Duodenal mucosa (tissue), 2 donors: ENCODE data around the gene SEC14L3.

Experiments
- H3K27ac ChIP-seq: one replicate; pipeline ENCODE4 v1.7.0; 2013; ENCODE audit warnings: low read depth, low read length
- H3K27me3 ChIP-seq, 2 donors: one replicate each; pipeline ENCODE4 v1.7.0; 2013; ENCODE audit warnings: low read length in 2 of 2, control low read depth in 1 of 2; ENCODE audit not compliant: insufficient read depth in 2 of 2, control insufficient read depth in 1 of 2
- H3K36me3 ChIP-seq, 2 donors: one replicate each; pipeline ENCODE4 v1.7.0; 2013; ENCODE audit warnings: low read length in 2 of 2, control low read depth in 1 of 2; ENCODE audit not compliant: insufficient read depth in 2 of 2, control insufficient read depth in 1 of 2
- H3K4me1 ChIP-seq, 2 donors: one replicate each; pipeline ENCODE4 v1.7.0; 2013; ENCODE audit warnings: low read length in 2 of 2, control low read depth in 1 of 2; ENCODE audit not compliant: insufficient read depth in 2 of 2, control insufficient read depth in 1 of 2
- H3K4me3 ChIP-seq, 2 donors: one replicate each; pipeline ENCODE4 v1.7.0; 2013; ENCODE audit warnings: low read length in 2 of 2, low read depth in 1 of 2
- H3K9ac ChIP-seq, 2 donors: one replicate each; pipeline ENCODE4 v1.7.0; 2013; ENCODE audit warnings: low read length in 2 of 2, low read depth in 1 of 2
- H3K9me3 ChIP-seq, 2 donors: one replicate each; pipeline ENCODE4 v1.7.0; 2013; ENCODE audit warnings: low read length in 2 of 2, control low read depth in 1 of 2; ENCODE audit not compliant: control insufficient read depth in 1 of 2

The SEC14L3 gene

DNA sequence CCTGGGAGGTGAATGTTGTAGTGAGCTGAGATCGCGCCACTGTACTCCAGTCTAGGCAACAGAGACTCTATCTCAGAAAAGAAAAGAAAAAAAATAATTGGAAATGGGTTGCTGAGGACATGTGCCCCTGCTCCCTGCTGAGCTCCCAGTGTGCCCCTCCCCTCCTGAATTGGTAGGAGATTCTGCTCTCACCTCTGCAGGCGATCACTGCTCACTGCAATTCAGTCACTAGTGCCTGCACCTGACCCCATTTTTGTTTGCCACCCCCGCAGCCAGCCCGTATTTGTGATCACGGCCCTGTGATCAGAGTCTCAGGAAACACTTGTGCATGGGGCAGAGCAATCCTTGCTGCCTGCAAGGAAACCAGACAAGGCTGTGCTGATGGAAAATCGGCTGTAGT, 16.3 kb upstream of the SEC14L3 start:
- Histone ChIP-seq H3K27me3 (no peaks in the 10 kb centered on the region), H3K4me1 (peaks cover 0 to 7% of the 10 kb centered on the region in 2 donors), H3K9ac (no peak overlapping the region), H3K9me3 (no peaks in the 10 kb centered on the region), H3K36me3 (no peaks in the 10 kb centered on the region), H3K4me3 (no peak overlapping the region), H3K27ac (no peak overlapping the region)

- no peaks in the 10 kb centered on the region for H3K9me3 ChIP-seq
- H3K4me3 ChIP-seq, result no peak overlapping the region
- H3K27ac ChIP-seq, result no peak overlapping the region
- no peaks in the 10 kb centered on the region for H3K27me3 ChIP-seq
- H3K36me3 ChIP-seq, result no peaks in the 10 kb centered on the region
- peaks cover 0 to 7% of the 10 kb centered on the region in 2 donors for H3K4me1 ChIP-seq
- no peak overlapping the region for H3K9ac ChIP-seq
Observed at GRCh38 chr22:30486661-30487115, 14.9 kb upstream of the SEC14L3 start.

DNA sequence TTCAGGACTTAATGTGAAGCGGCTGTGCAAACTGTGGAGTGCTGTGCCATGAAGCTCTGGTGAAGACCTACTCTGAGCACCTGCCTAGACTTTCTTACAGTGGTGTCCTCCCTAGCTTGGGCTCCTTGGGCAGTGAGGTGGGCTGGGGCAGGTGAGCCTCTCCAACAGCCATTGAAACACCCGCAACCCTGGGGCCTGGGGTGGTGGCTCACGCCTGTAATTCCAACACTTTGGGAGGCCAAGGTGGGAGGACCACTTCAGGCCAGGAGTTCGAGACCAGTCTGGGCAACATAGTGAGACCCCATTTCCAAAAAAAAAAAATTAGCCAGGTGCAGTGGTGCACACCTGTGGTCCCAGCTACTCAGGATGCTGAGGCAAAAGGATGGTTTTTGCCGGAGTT, 14.3 kb upstream of the SEC14L3 start:
- H3K27me3 ChIP-seq, result no peaks in the 10 kb centered on the region
- no peaks in the 10 kb centered on the region for H3K36me3 ChIP-seq
- H3K4me3 ChIP-seq, result no peak overlapping the region
- no peaks in the 10 kb centered on the region for H3K9me3 ChIP-seq
- H3K4me1 ChIP-seq, result peaks cover 0 to 7% of the 10 kb centered on the region in 2 donors
- no peak overlapping the region for H3K27ac ChIP-seq
- H3K9ac ChIP-seq, result no peak overlapping the region

DNA sequence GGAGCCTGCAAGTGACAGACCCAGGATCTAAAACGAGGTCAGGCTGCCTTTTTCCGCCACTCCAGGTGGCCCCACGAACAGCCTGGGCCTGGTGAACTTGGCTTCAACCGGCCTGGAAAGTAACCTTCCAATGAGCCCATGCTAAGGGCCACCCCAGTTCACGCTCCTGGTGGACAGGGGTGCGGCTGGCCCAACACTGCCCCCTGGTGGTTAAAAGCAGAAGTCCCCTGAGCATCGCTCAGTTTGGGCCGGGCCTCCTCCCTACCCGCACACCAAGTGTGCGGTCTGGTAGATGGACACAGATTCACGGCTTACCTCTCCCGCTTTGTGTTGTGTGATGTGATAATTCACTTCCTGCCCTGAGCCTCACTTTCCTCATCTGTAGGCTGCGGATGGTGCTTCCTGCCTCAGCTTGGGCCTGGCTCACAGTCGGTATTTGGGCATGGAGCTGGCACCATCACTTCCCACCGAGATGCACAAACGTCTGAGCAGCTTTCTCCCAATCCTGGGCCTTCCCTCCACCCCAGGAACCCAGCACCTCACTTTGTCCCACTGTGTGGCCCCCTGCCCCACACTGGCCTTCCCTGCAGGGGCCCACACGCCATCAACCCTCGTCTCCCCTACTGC, 13.7 kb upstream of the SEC14L3 start:
- Histone ChIP-seq H3K27ac (no peak overlapping the region), H3K4me3 (no peak overlapping the region), H3K36me3 (no peaks in the 10 kb centered on the region), H3K9me3 (no peaks in the 10 kb centered on the region), H3K4me1 (peaks cover 0 to 7% of the 10 kb centered on the region in 2 donors), H3K9ac (no peak overlapping the region), H3K27me3 (no peaks in the 10 kb centered on the region)

DNA sequence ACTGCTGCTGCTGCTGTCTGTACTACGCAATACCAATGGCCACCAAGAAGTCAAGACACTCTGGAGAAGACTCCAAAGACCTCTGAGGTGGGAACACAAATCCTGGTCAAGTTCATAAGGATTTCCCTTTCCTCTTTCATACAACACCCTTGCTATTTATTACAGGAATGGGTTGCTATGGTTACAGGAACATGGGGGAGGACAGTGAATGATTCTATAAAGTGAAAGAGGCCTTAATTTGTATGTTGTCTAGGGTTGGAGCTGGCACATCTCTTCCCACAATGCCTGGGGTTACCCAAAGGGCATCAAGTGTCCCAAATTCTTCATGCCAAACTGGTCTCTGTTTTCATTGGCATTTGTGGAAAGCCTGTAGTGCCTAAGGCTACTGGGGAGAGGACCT, 11.4 kb upstream of the SEC14L3 start:
- H3K27ac ChIP-seq, result no peak overlapping the region

DNA sequence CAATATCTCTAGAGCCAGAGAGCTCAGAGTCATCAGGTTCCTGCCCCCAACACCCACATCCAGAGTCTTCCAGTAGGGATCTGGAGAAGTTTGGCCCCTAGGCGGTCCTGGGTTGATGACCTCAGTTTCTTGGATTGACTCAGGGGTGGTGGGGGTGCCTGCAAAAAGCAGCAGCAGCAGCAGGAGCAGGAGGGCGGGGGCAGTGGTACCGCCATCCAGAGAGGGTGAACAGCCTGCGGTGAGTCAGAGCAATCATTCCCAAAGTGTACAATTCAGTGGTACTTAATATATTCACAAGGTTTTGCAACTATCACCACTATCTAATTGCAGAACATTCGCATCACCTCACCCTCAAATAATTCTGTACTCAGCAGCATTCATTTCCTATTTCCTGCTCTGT, 9.9 kb upstream of the SEC14L3 start:
- no peaks in the 10 kb centered on the region for H3K36me3 ChIP-seq
- H3K27ac ChIP-seq, result no peak overlapping the region
- H3K4me1 ChIP-seq, result peaks cover 0 to 3% of the 10 kb centered on the region in 2 donors
- H3K9me3 ChIP-seq, result no peaks in the 10 kb centered on the region
- H3K27me3 ChIP-seq, result no peaks in the 10 kb centered on the region
- no peak overlapping the region for H3K9ac ChIP-seq
- H3K4me3 ChIP-seq, result no peak overlapping the region

More for the DNA sequence above, 11.4 kb upstream of the SEC14L3 start:
- peaks cover 0 to 7% of the 10 kb centered on the region in 2 donors for H3K4me1 ChIP-seq
- H3K4me3 ChIP-seq, result no peak overlapping the region
- H3K9me3 ChIP-seq, result no peaks in the 10 kb centered on the region
- no peak overlapping the region for H3K9ac ChIP-seq
- H3K27me3 ChIP-seq, result no peaks in the 10 kb centered on the region
- no peaks in the 10 kb centered on the region for H3K36me3 ChIP-seq

- Histone ChIP-seq H3K4me3 (no peak overlapping the region), H3K9me3 (no peaks in the 10 kb centered on the region), H3K27ac (no peak overlapping the region), H3K4me1 (no peaks in the 10 kb centered on the region), H3K36me3 (no peaks in the 10 kb centered on the region), H3K9ac (no peak overlapping the region), H3K27me3 (no peaks in the 10 kb centered on the region)
Observed at GRCh38 chr22:30479981-30480380, 8.2 kb upstream of the SEC14L3 start.

DNA sequence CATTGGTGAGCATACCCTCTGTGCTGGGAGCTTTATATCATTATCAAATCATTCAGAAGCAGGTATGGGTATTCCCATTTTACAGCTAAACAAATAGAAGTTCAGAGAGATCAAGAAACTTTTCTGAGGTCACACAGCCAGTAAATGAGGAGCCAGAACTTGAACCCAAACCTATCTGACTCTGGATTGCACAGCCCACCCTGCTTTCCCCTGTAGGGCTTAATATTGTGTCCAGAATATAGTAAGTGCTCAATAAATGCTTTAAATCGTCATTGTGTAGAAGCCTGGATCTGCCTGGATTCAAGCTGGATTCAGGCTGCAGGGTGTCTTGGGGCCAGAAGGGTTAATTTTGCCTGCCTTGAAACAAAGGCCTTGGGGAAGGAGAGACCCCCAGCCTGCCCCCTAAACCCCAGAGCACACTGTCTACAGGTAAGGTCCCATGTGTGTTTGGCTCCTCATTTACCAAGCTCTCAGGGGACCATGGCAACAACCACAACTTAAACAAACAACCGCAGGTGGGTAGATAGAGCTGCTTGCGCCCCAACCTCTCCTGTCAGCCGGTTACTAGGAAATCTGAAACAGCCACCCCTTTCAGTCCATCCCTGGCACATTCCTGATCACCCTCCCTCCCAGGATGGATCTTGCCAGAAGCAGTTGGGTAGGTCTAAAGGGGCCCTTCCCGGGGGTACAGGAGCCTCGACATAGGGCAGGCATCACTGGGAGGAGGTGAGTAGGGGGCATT, 3.0 kb upstream of the SEC14L3 start:
- no peak overlapping the region for H3K9ac ChIP-seq
- no peaks in the 10 kb centered on the region for H3K4me1 ChIP-seq
- H3K36me3 ChIP-seq, result no peaks in the 10 kb centered on the region
- no peak overlapping the region for H3K27ac ChIP-seq
- H3K4me3 ChIP-seq, result no peak overlapping the region
- peaks cover 6 to 7% of the 10 kb centered on the region in 2 donors for H3K27me3 ChIP-seq
- H3K9me3 ChIP-seq, result no peaks in the 10 kb centered on the region

- no peak overlapping the region for H3K27ac ChIP-seq
- H3K36me3 ChIP-seq, result no peaks in the 10 kb centered on the region
- H3K4me3 ChIP-seq, result no peak overlapping the region
- no peaks in the 10 kb centered on the region for H3K9me3 ChIP-seq
- no peaks in the 10 kb centered on the region for H3K4me1 ChIP-seq
- no peak overlapping the region for H3K9ac ChIP-seq
- H3K27me3 ChIP-seq, result peaks cover 6 to 7% of the 10 kb centered on the region in 2 donors
Observed at GRCh38 chr22:30474121-30474520, 2.3 kb upstream of the SEC14L3 start.

DNA sequence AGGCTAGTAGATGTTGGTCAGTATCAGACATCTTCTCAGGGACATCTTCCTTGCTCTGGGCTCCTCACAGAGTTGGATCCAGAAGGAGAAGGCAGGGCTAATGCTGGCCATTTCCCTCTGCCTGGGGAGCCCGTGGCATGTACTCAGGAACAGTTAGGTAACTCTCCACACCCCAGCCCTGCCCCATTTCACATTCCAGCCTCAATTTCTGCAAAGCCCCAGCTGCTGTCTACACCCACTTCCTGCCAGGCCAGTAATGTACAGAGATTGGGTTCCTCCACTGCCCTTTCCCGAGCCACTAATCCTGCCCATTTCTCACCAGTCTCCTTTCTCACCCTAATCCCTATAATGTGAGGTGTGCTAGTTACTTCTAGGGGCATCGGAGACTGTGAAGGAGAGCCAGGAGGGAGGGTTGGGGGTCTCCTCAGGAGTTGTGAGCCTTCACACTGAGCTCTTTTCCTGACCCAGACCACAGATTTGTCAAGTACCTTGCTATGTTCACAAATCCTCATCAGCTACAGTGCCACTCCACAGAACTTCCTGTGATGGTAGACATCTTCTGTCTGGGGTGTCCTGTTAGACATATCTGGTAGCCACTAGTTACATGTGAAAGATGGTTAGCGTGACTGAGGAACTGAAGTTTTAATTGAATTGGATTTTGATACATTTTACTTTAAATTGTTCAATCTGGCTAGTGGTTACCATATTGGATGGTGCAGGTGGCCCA, 1.3 kb upstream of the SEC14L3 start:
- Histone ChIP-seq H3K9me3 (no peaks in the 10 kb centered on the region), H3K9ac (no peak overlapping the region), H3K4me1 (no peaks in the 10 kb centered on the region), H3K27ac (no peak overlapping the region), H3K27me3 (peaks cover 6 to 7% of the 10 kb centered on the region in 2 donors), H3K36me3 (no peaks in the 10 kb centered on the region), H3K4me3 (no peak overlapping the region)
